ENCODE results near the gene RNASE13. TPM values are rescaled to one million over a fixed set of nuclear protein-coding genes. Genes with fewer than 3 reads are reported as not detected.
"Not testable (repeated sequence)": the region's sequence is repeated elsewhere in the genome, so short reads cannot be mapped to it uniquely, and the experiment has no call there.

The RNASE13 gene
- total RNA-seq, 2 experiments from 2014 or later: not detected

DNA sequence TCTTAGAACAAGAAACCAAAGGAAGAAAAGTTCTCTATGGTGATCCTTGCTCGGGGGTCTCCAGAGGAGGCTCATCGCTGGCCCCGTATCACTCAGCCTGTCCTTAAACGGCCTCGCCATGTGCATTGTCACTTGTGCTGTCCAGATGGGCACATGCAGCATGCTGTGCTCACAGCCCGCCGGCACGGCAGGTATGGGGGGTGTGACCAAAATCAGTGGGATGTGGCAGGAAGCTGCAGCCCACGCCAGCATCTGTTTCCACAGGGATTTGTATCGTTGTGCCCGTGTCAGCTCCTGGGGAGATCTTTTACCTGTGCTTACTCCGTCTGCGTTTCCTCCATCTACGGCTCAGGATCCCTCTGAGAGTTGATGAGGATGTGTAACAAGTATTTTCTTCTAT, 38.1 kb downstream of the RNASE13 start:
- peaks cover 39% of the 10 kb centered on the region for H3K36me3 Mint-ChIP-seq
- no peak overlapping the region for H3K4me3 Mint-ChIP-seq
- intact Hi-C loops (cut with micrococcal nuclease): no loop called here
- no peak overlapping the region for H3K27ac Mint-ChIP-seq
- ChIA-PET CTCF (interaction anchor here (0.9 to 9.0 kb wide), 6 partner anchors 9 to 25 kb away, joined by 3 to 70 read pairs (median 4); no protein-coding TSS in a partner anchor), POLR2A (interaction anchor here (0.7 kb wide), 1 partner anchor 15 kb away, joined by 3 read pairs; no protein-coding TSS in a partner anchor)
- no peaks in the 10 kb centered on the region for H3K27me3 Mint-ChIP-seq
- no peaks in the 10 kb centered on the region for H3K9me3 Mint-ChIP-seq
- DNase-seq: no peak
- peaks cover 18% of the 10 kb centered on the region for H3K4me1 Mint-ChIP-seq (ENCODE audit: low read depth)

DNA sequence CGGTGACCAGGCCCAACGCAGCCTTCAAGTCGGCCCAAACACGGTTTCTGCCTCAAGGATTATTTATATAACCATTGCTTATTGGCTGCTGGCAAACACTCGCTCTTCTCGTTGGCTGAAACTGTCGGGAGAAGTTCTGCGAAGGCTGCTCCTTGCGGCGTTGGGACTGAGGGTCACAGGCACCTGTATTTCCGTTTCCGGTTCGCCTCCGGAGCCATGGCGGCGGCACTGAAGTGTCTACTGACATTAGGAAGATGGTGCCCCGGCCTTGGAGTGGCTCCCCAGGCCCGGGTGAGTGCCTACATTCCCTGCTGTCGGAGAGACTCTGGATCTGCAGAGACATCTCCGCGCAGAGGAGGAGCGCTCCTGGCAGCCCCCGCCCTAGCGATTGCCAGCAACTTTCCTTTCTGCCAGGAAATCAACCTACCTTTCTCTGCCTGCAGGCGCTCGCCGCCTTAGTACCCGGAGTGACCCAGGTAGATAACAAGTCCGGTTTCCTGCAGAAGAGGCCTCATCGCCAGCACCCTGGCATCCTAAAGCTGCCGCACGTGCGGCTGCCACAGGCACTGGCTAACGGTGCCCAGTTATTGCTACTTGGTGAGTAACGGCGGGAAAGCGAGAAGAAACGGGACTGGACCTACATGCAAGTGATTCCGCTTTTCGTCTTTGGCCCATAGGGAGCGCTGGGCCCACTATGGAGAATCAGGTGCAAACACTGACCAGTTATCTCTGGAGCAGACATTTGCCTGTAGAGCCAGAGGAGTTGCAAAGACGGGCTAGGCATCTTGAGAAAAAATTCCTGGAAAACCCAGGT, 44.6 kb downstream of the RNASE13 start, which contains the start of gene METTL17:
Gene METTL17 (plus strand): TSS at position 194 of the 814 bp plus-strand sequence. CDS start 23 bp downstream, at position 217.
- Mint-ChIP-seq H3K4me1 (ENCODE audit: low read depth) (peaks cover 31% of the 10 kb centered on the region), H3K4me3 (peak within 1 kb of the TSS; percentile 91), H3K27ac (peak within 1 kb of the TSS; percentile 84), H3K36me3 (peaks cover 25% of the 10 kb centered on the region), H3K27me3 (no peaks in the 10 kb centered on the region), H3K9me3 (no peaks in the 10 kb centered on the region)
- intact Hi-C loops (cut with micrococcal nuclease): loop anchor here (1.0 to 5.0 kb wide), 4 partner anchors 19 to 394 kb away; partner anchors contain the start of genes RNASE4 and SUPT16H
- ChIA-PET POLR2A (no interaction called here), CTCF (interaction anchor here (2.9 to 3.1 kb wide), 2 partner anchors 19 to 25 kb away, joined by 13 to 23 read pairs; no protein-coding TSS in a partner anchor)
- DNase-seq: peak; percentile 94

DNA sequence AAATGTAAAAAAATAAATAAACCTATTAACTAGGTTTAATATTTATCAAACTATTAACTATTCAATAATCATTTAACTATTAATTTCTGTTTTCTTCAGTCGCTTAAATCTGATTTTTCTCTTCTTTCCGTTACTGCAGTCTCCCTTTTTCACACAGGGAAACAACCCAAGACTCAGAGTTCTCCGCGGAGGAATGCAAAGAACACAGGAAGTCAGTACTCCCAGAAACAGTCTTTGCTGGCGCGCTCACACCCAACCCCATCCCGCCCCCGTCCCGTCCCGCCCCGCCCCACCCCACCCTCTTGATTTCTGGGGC, 45.2 kb downstream of the RNASE13 start:
- Mint-ChIP-seq H3K27ac (peak overlapping the region; percentile 84), H3K36me3 (peaks cover 20% of the 10 kb centered on the region), H3K4me3 (peak overlapping the region; percentile 91), H3K27me3 (no peaks in the 10 kb centered on the region), H3K4me1 (ENCODE audit: low read depth) (peaks cover 29% of the 10 kb centered on the region), H3K9me3 (no peaks in the 10 kb centered on the region)
- POLR2A ChIA-PET: no interaction called here
- DNase-seq: no peak
- CTCF ChIA-PET: interaction anchor here (1.1 to 3.1 kb wide), 2 partner anchors 19 to 25 kb away, joined by 6 to 23 read pairs; no protein-coding TSS in a partner anchor
- intact Hi-C loops (cut with micrococcal nuclease): loop anchor here (1.0 to 5.0 kb wide), 4 partner anchors 18 to 395 kb away; partner anchors contain the start of genes RNASE4 and SUPT16H

DNA sequence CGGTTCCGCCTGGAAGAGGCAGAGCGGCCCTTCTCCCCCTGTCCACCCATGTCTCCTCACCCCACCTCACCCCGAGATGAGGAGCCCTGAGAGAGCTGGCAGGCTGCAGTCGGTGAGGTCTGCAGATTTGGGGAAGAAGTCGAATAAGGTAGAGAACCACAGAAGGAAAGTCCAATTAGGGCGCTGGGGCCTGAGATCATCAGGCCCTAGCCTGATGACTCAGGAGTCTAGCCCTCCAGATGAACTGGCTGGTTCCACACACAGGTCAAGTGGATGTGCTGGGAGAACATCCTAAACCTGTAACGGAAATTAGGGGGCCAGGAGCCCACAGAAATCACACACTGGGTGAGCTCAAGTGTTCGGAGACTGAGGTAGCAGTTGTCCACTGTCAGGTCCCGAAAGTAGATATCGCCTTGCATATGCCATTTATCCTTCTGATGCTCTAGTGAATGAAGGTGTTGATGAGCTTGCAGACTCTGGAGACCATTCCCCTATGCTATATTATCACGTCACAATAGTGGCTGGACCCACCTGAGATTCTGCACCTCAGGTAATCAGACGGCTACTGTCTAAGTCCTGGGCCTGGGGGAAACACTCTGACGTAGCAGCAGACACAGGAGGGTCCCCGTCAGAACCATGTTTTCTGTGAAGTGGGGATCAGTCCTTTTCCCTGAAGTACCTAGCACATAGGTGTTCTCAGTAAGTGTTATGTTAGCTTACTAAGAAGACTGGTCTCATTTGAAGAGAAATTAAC, 45.7 kb downstream of the RNASE13 start:
- H3K27me3 Mint-ChIP-seq: no peaks in the 10 kb centered on the region
- POLR2A ChIA-PET: no interaction called here

DNA sequence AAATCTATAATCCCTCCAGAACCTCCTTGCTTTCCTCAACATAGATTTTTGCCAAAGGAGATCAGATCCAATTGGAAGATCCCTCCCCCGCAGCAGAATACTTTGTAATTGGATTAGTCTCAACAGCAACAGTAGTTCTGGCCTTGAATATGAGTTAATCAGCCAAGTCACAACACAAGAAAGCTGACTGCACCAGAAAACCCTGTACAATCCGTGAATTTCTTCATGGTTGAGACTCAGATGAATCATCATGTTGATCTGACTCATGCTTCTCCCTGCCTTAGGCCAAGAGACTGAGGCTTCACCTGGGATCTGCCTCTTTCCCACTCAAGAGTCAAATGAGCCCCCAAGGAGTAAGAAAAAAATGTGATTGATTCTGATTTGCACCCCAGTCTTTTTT, 47.8 kb downstream of the RNASE13 start:
- DNase-seq: no peak
- POLR2A ChIA-PET: no interaction called here
- Mint-ChIP-seq H3K9me3 (no peaks in the 10 kb centered on the region), H3K4me3 (no peak overlapping the region), H3K36me3 (peaks cover 6% of the 10 kb centered on the region), H3K27ac (no peak overlapping the region), H3K4me1 (ENCODE audit: low read depth) (peaks cover 18% of the 10 kb centered on the region), H3K27me3 (peaks cover 3% of the 10 kb centered on the region)
- CTCF ChIA-PET: interaction anchor here (0.7 to 3.1 kb wide), 2 partner anchors 16 to 32 kb away, joined by 3 to 23 read pairs; no protein-coding TSS in a partner anchor
- intact Hi-C loops (cut with micrococcal nuclease): loop anchor here (5.0 kb wide), 1 partner anchor 305 kb away; the partner anchor contains the start of gene RNASE4

More for the DNA sequence above, 45.7 kb downstream of the RNASE13 start:
- CTCF ChIA-PET: interaction anchor here (1.1 to 3.1 kb wide), 2 partner anchors 18 to 26 kb away, joined by 6 to 23 read pairs; no protein-coding TSS in a partner anchor
- no peak for DNase-seq
- peak overlapping the region; percentile 49 for H3K27ac Mint-ChIP-seq
- H3K36me3 Mint-ChIP-seq: peaks cover 16% of the 10 kb centered on the region
- peak overlapping the region; percentile 37 for H3K4me3 Mint-ChIP-seq
- intact Hi-C loops (cut with micrococcal nuclease): loop anchor here (1.0 to 5.0 kb wide), 4 partner anchors 18 to 395 kb away; partner anchors contain the start of genes RNASE4 and SUPT16H
- H3K9me3 Mint-ChIP-seq: no peaks in the 10 kb centered on the region
- H3K4me1 Mint-ChIP-seq (ENCODE audit: low read depth): peaks cover 28% of the 10 kb centered on the region

DNA sequence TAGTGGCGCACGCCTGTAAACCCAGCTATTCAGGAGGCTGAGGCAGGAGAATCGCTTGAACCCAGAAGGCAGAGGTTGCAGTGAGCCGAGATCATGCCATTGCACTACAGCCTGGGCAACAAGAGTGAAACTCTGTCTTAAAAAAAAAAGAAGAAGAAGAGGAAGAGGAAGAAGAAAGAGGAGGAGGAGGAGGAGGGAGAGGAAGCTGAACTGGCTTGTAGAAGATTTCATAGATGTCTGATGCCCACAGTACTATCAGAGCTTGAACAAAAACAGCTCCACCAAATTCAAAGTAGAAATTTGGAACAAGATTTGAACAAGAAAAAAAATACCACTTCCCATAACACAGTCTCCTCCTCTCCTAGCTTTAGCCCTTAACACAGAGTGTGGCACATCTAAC, 49.0 kb downstream of the RNASE13 start:
- POLR2A ChIA-PET, H3K9me3 Mint-ChIP-seq, H3K36me3 Mint-ChIP-seq, H3K27ac Mint-ChIP-seq, H3K27me3 Mint-ChIP-seq, DNase-seq, H3K4me3 Mint-ChIP-seq: not testable (repeated sequence)
- CTCF ChIA-PET: interaction anchor here (0.7 to 1.2 kb wide), 3 partner anchors 12 to 82 kb away, joined by 3 to 4 read pairs (median 3); no protein-coding TSS in a partner anchor
- intact Hi-C loops (cut with micrococcal nuclease): loop anchor here (5.0 kb wide), 1 partner anchor 303 kb away; the partner anchor contains the start of gene RNASE4
- peaks cover 11% of the 10 kb centered on the region for H3K4me1 Mint-ChIP-seq (ENCODE audit: low read depth)

Small RNA genes within 50 kb of the gene (microRNA-seq; reads per million reads assigned to microRNA genes)
- gene MIR6717 (ENCODE audit: borderline microRNAs expressed, borderline number of aligned reads, borderline replicate concordance): not detected

Other genes starting within 250 kb of the RNASE13 start
- not detected for gene RNASE1, start 232.0 kb downstream of the RNASE13 start, total RNA-seq
- not detected for gene RNASE3, start 143.4 kb downstream of the RNASE13 start, total RNA-seq
- not detected for gene RNASE2, start 79.3 kb downstream of the RNASE13 start, total RNA-seq
- 10 to 100 TPM; 74.9 to 78.9 TPM for gene METTL17, start 44.8 kb downstream of the RNASE13 start, total RNA-seq
- gene SLC39A2, start 35.5 kb downstream of the RNASE13 start, total RNA-seq: under 1 TPM in 1 of 2 experiments, not detected in 1; 0.17 TPM
- gene NDRG2, start 9.7 kb downstream of the RNASE13 start, total RNA-seq: 1 to 10 TPM; 7.7 to 9.6 TPM
- not detected for gene TPPP2, start 4.6 kb downstream of the RNASE13 start, total RNA-seq
- gene RNASE7, start 7.6 kb upstream of the RNASE13 start, total RNA-seq: not detected
- gene RNASE8, start 23.0 kb upstream of the RNASE13 start, total RNA-seq: not detected
- gene ARHGEF40, start 35.5 kb upstream of the RNASE13 start, total RNA-seq: under 1 TPM; 0.33 to 0.44 TPM
- gene ZNF219, start 63.8 kb upstream of the RNASE13 start, total RNA-seq: 10 to 100 TPM in 1 of 2 experiments, 1 to 10 TPM in 1; 9.9 to 10.7 TPM
- gene TMEM253, start 66.3 kb upstream of the RNASE13 start, total RNA-seq: not detected
- not detected for gene OR5AU1, start 121.3 kb upstream of the RNASE13 start, total RNA-seq
- 1,000 to 10,000 TPM; 1,063 to 1,070 TPM for gene HNRNPC, start 234.6 kb upstream of the RNASE13 start, total RNA-seq
- under 1 TPM in 1 of 2 experiments, not detected in 1; 0.07 TPM for gene RPGRIP1, start 245.3 kb upstream of the RNASE13 start, total RNA-seq